ENCODE results near the gene PARVG. TPM values are rescaled to one million over a fixed set of nuclear protein-coding genes. Genes with fewer than 3 reads are reported as not detected.

PARVG gene
- total RNA-seq, 1 experiment from 2014 or later, result not detected

GRCh38 chr22:44196241-44196640 is 15.5 kb downstream of the PARVG start:
- Histone ChIP-seq H3K27ac (ENCODE audit: low read length) (no peak overlapping the region), H4K20me1 (ENCODE audit: low read length) (no peaks in the 10 kb centered on the region), H3K9me3 (ENCODE audit: low read length) (no peaks in the 10 kb centered on the region), H3K4me3 (ENCODE audit: low read length) (no peak overlapping the region), H3F3A (ENCODE audit: low read length, unreplicated experiment) (no peaks in the 10 kb centered on the region), H2AFZ (ENCODE audit: low read length) (no peak overlapping the region), H3K27me3 (ENCODE audit: low read length) (no peaks in the 10 kb centered on the region), H3K4me2 (ENCODE audit: low read length) (no peak overlapping the region), H3K36me3 (ENCODE audit: low read depth, low read length) (no peaks in the 10 kb centered on the region), H3K9ac (ENCODE audit: low read length) (no peak overlapping the region), H3K79me2 (ENCODE audit: low read length) (no peaks in the 10 kb centered on the region), H3K4me1 (ENCODE audit: insufficient read depth, low read length) (peaks cover 8% of the 10 kb centered on the region; the same call in 1 of the 2 replicates), H3K9me2 (replicated peaks; ENCODE audit: low read length) (no peaks in the 10 kb centered on the region)
- TF ChIP-seq EZH2phosphoT487 (IDR thresholded peaks at IDR 0.05; ENCODE audit: borderline replicate concordance, low read length) (no peak), CTCF (conservative IDR thresholded peaks at IDR 0.05; ENCODE audit: low read depth, low read length) (no peak), EZH2 (IDR thresholded peaks at IDR 0.05; ENCODE audit: low read length, unreplicated experiment) (no peak)
- DNase-seq (no peak), ATAC-seq (no peak)
- CTCF ChIA-PET, result no interaction called here
- no TSS peak for BruUV-seq (replicated peaks)
- intact Hi-C loops (cut with micrococcal nuclease), result no loop called here
- POLR2A ChIA-PET (ENCODE audit: unreplicated experiment), result no interaction called here

- no peak for ATAC-seq
- BruUV-seq (replicated peaks), result no TSS peak
- no peak overlapping the region for H3K9ac ChIP-seq (ENCODE audit: low read length)
- H3K79me2 ChIP-seq (ENCODE audit: low read length), result no peaks in the 10 kb centered on the region
- H3K4me2 ChIP-seq (ENCODE audit: low read length), result no peak overlapping the region
- TF ChIP-seq CTCF (conservative IDR thresholded peaks at IDR 0.05; ENCODE audit: low read depth, low read length) (no peak), EZH2phosphoT487 (IDR thresholded peaks at IDR 0.05; ENCODE audit: borderline replicate concordance, low read length) (no peak), EZH2 (IDR thresholded peaks at IDR 0.05; ENCODE audit: low read length, unreplicated experiment) (no peak)
- H3K4me3 ChIP-seq (ENCODE audit: low read length), result no peak overlapping the region
- no peaks in the 10 kb centered on the region for H3F3A ChIP-seq (ENCODE audit: low read length, unreplicated experiment)
- POLR2A ChIA-PET (ENCODE audit: unreplicated experiment), result no interaction called here
- DNase-seq, result no peak
- no peaks in the 10 kb centered on the region for H4K20me1 ChIP-seq (ENCODE audit: low read length)
- H3K27ac ChIP-seq (ENCODE audit: low read length), result no peak overlapping the region
- no peaks in the 10 kb centered on the region for H3K9me2 ChIP-seq (replicated peaks; ENCODE audit: low read length)
- intact Hi-C loops (cut with micrococcal nuclease), result no loop called here
- H2AFZ ChIP-seq (ENCODE audit: low read length), result no peak overlapping the region
- no peaks in the 10 kb centered on the region for H3K27me3 ChIP-seq (ENCODE audit: low read length)
- CTCF ChIA-PET, result no interaction called here
- H3K36me3 ChIP-seq (ENCODE audit: low read depth, low read length), result no peaks in the 10 kb centered on the region
- H3K9me3 ChIP-seq (ENCODE audit: low read length), result no peaks in the 10 kb centered on the region
- peaks cover 8% of the 10 kb centered on the region; the same call in 1 of the 2 replicates for H3K4me1 ChIP-seq (ENCODE audit: insufficient read depth, low read length)
Measured at GRCh38 chr22:44196731-44197131, 16.0 kb downstream of the PARVG start.

GRCh38 chr22:44197271-44197670 is 16.5 kb downstream of the PARVG start:
- intact Hi-C loops (cut with micrococcal nuclease), result no loop called here
- Histone ChIP-seq H3K79me2 (ENCODE audit: low read length) (no peaks in the 10 kb centered on the region), H3K9me3 (ENCODE audit: low read length) (no peaks in the 10 kb centered on the region), H3K9ac (ENCODE audit: low read length) (no peak overlapping the region), H3K27me3 (ENCODE audit: low read length) (no peaks in the 10 kb centered on the region), H3K4me2 (ENCODE audit: low read length) (no peak overlapping the region), H3K9me2 (replicated peaks; ENCODE audit: low read length) (no peaks in the 10 kb centered on the region), H3K36me3 (ENCODE audit: low read depth, low read length) (no peaks in the 10 kb centered on the region), H3K27ac (ENCODE audit: low read length) (no peak overlapping the region), H2AFZ (ENCODE audit: low read length) (no peak overlapping the region), H3F3A (ENCODE audit: low read length, unreplicated experiment) (no peaks in the 10 kb centered on the region), H4K20me1 (ENCODE audit: low read length) (no peaks in the 10 kb centered on the region), H3K4me3 (ENCODE audit: low read length) (no peak overlapping the region), H3K4me1 (ENCODE audit: insufficient read depth, low read length) (peaks cover 8% of the 10 kb centered on the region; the same call in 1 of the 2 replicates)
- DNase-seq (no peak), ATAC-seq (no peak)
- no peak for TF ChIP-seq EZH2phosphoT487 (IDR thresholded peaks at IDR 0.05; ENCODE audit: borderline replicate concordance, low read length)
- TF ChIP-seq EZH2 (IDR thresholded peaks at IDR 0.05; ENCODE audit: low read length, unreplicated experiment), result no peak
- TF ChIP-seq CTCF (conservative IDR thresholded peaks at IDR 0.05; ENCODE audit: low read depth, low read length), result no peak
- no TSS peak for BruUV-seq (replicated peaks)
- ChIA-PET POLR2A (ENCODE audit: unreplicated experiment) (no interaction called here), CTCF (no interaction called here)
